ENCODE data around the gene C4orf46.

DNA sequence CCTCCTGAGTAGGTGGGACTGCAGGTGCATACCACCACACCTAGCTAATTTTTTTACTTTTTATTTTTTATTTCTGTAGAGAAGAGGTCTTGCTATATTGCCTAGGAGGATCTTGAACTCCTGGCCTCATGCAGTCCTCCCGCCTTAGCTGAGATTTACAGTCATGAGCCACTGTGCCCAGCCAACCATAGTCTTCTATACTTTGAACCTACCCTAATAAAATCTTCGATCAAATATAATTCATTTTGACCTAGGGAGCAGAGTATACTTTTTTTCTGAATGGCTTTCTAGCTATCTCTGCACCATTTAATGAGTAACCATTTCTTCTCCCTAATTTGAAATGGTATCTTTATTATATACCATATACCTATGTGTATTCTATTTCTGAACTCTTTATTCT, 7.1 kb upstream of the C4orf46 start:
- TF ChIP-seq, protein P1, sequence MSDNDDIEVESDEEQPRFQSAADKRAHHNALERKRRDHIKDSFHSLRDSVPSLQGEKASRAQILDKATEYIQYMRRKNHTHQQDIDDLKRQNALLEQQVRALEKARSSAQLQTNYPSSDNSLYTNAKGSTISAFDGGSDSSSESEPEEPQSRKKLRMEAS (IDR thresholded peaks at IDR 0.05) = no peak
- TF ChIP-seq EP300 (IDR thresholded peaks at IDR 0.05; ENCODE audit: borderline replicate concordance) (no peak), TAF1 (IDR thresholded peaks at IDR 0.05; ENCODE audit: low read depth) (no peak), YY1 (IDR thresholded peaks at IDR 0.05; ENCODE audit: low read depth) (no peak), FOXM1 (IDR thresholded peaks at IDR 0.05; ENCODE audit: borderline replicate concordance, low read depth) (no peak), ZBTB7A (IDR thresholded peaks at IDR 0.05; ENCODE audit: low read depth) (no peak), TEAD4 (IDR thresholded peaks at IDR 0.05) (no peak), CEBPB (IDR thresholded peaks at IDR 0.05) (no peak), RAD21 (IDR thresholded peaks at IDR 0.05; ENCODE audit: low read depth) (no peak)
- TF ChIP-seq, protein P2, sequence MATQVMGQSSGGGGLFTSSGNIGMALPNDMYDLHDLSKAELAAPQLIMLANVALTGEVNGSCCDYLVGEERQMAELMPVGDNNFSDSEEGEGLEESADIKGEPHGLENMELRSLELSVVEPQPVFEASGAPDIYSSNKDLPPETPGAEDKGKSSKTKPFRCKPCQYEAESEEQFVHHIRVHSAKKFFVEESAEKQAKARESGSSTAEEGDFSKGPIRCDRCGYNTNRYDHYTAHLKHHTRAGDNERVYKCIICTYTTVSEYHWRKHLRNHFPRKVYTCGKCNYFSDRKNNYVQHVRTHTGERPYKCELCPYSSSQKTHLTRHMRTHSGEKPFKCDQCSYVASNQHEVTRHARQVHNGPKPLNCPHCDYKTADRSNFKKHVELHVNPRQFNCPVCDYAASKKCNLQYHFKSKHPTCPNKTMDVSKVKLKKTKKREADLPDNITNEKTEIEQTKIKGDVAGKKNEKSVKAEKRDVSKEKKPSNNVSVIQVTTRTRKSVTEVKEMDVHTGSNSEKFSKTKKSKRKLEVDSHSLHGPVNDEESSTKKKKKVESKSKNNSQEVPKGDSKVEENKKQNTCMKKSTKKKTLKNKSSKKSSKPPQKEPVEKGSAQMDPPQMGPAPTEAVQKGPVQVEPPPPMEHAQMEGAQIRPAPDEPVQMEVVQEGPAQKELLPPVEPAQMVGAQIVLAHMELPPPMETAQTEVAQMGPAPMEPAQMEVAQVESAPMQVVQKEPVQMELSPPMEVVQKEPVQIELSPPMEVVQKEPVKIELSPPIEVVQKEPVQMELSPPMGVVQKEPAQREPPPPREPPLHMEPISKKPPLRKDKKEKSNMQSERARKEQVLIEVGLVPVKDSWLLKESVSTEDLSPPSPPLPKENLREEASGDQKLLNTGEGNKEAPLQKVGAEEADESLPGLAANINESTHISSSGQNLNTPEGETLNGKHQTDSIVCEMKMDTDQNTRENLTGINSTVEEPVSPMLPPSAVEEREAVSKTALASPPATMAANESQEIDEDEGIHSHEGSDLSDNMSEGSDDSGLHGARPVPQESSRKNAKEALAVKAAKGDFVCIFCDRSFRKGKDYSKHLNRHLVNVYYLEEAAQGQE (IDR thresholded peaks at IDR 0.05; ENCODE audit: low read depth) = no peak
